A549 treated with DMSO at 1 μM for 4 hours (cell line): ENCODE measurements around the gene NUDT10. TPM values are rescaled to one million over a fixed set of nuclear protein-coding genes. Genes with fewer than 3 reads are reported as not detected.

Experiments
- total RNA-seq: library from RNA; stranded (reverse); fragments of 200-300 nt; extraction: Qiagen RNA extraction; gene quantifications from 5 replicates; pipeline ENCODE4 v1.2.3, GENCODE V29; 2022; ENCODE audit warnings: low read depth

Gene NUDT10
- 0.28 to 0.56 TPM (median 0.45 TPM) in 5 replicates for total RNA-seq

GRCh38 chrX:51332188-51332942 is at the start of gene NUDT10:
Gene NUDT10, plus strand, starts transcription at chrX:51332822. Its CDS starts 144 bp downstream, at chrX:51332966.

Other genes with a start within 250 kb of the NUDT10 start
- gene NUDT11, start 163.8 kb downstream of the NUDT10 start, total RNA-seq: 2.9 to 4.2 TPM (median 3.5 TPM) in 5 replicates